ENCODE data around the gene ACSF2.

The ACSF2 gene

DNA sequence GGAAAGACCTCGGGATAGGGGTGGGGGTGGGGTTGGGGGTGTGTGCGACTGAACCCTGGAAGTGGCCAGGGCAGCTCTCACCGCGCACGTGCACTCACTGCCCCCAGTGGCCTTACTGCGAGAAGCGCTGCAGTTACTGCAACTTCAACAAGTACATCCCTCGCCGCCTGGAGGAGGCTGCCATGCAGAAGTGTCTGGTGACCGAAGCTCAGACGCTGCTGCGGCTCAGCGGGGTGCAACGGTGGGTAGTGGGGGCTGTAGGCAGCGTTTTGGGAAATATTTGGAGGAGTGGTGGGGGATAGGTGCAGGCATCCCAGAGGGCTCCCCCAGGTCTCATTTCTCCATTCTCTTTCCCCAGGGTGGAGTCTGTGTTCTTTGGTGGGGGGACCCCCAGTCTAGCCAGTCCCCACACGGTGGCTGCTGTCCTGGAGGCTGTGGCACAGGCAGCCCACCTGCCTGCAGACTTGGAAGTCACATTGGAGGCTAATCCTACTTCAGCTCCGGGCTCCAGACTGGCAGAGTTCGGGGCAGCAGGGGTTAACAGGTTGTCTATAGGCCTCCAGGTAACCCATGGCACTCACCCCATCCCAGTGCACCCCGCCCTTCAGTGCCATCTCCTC, 53.6 kb downstream of the ACSF2 start:
- peak; percentile 77 for DNase-seq

GRCh38 chr17:50480142-50480764, 54.2 kb downstream of the ACSF2 start:
- DNase-seq: no peak

GRCh38 chr17:50480854-50481490, 55.0 kb downstream of the ACSF2 start:
- no peak for DNase-seq

DNA sequence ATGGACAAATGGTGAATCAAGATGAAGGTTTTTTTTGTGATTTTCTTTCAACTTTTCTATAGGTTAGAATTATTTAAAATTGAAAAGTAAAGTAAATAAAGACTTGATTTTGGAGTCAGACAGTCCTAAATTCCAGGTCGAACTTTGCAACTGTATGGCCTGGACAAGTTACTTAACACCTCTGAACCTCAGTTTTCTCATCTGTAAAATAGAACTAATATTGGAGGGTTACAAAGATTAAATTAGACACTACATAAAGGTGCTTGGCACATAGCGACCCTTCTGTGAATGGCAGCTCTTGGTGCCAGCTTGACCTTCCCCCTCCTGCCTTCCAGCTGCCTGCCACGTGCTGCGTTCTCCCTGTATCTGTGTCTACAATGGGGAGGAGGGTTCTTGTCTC, 55.6 kb downstream of the ACSF2 start:
- DNase-seq: no peak

DNA sequence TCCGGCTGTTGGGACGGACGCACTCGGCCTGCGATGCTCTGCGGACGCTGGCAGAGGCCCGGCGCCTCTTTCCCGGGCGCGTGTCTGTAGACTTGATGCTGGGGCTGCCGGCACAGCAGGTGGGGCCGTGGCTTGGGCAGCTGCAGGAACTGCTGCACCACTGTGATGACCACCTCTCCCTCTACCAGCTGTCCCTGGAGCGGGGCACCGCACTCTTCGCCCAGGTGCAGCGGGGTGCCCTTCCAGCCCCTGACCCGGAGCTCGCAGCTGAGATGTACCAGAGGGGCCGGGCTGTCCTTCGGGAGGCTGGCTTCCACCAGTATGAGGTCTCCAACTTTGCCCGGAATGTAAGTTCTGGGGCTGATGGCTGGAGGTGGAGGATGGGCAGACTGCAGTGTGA, 56.1 kb downstream of the ACSF2 start:
- DNase-seq: no peak

GRCh38 chr17:50482516-50482915, 56.5 kb downstream of the ACSF2 start:
- DNase-seq: peak; percentile 77

- DNase-seq: no peak
These were observed 57.2 kb downstream of the ACSF2 start for GRCh38 chr17:50483266-50483665.

DNA sequence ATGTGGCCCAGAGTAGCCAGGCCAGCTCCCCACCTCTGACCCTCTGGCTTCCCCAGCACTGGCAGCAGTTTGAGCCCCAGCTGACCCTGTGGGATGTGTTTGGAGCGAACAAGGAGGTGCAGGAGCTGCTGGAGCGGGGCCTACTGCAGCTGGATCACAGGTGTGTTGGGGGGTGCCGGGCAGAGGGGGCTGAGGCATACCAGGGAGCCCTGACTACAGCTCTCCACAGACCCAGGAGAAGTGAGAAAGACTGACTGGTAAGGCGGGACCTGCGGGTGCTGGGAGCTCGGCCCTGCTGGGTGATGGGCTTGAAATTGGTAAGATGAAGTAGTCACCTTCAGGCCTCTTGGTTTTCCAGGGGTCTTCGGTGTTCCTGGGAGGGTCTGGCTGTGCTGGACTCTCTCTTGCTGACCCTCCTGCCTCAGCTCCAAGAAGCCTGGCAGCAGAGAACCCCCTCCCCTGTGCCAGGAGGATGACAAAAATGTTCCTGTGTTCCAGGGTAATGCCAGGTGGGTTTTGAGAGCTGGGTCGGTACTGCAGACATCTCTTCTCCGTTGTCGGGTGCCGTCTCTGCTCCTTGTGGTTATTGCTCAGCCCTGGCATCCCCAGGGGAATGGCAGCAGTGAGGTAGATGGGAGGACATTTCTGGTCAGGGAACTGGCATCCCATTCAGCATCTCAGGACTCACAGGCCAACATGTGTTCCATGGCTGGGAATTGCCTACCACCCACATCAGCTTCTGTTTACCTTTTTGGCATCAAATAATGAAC, 58.6 kb downstream of the ACSF2 start:
- DNase-seq: no peak

GRCh38 chr17:50487213-50488096, 61.4 kb downstream of the ACSF2 start:
- no peak for DNase-seq

DNA sequence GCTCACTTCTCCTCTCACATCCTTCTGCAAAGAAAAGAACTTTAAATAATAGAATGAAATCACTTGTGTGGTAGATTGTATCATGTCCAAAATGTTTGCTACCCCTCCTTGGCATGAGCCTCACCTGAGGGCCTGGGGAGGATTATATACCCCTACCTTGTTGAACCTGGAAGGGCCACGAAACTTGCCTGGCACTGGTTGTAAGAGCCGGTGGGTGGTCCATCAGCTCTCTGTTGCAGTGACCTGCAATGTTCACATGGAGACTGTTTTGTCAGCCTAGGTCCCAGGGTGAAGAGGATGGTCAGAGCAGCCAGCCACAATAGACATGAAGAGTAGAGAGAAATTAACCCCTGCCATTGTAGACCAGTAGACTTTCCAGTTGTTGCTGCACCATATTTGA, 62.9 kb downstream of the ACSF2 start:
- DNase-seq: no peak

- DNase-seq: no peak
These were observed 65.5 kb downstream of the ACSF2 start for GRCh38 chr17:50491505-50491904.

GRCh38 chr17:50492214-50492613, 66.2 kb downstream of the ACSF2 start:
- DNase-seq: no peak

- DNase-seq: no peak
These were observed 67.7 kb downstream of the ACSF2 start for GRCh38 chr17:50493744-50494143.

DNA sequence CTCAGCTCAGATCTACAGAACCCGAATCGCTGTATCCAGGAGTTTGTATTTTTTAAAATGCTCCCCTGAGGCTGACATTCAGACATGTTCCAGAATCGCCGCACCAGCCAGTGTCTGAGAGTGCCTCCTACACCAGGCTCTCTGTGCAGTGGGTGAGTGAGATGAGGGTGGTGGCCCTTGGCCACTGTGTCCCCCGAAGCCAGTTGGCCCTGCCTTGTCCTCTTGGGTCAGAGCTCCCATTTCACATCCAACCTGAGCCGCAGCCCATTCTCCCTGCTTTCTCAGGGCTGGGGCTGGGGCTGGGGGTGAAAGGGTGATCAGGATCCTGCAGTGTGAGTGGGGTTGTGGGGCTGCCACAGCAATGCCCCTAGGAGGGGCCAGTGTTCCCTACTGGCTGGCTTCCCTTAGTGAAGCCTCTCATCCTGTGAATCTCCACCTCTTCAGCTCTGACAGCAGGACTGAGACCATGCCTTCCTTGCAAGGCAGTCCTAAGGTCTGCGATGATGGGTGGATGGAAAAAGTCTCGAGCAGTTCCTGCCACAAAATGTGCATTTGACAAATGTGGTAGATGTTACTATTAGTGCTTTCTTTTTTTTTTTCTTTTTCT, 69.3 kb downstream of the ACSF2 start:
- no peak for DNase-seq

DNA sequence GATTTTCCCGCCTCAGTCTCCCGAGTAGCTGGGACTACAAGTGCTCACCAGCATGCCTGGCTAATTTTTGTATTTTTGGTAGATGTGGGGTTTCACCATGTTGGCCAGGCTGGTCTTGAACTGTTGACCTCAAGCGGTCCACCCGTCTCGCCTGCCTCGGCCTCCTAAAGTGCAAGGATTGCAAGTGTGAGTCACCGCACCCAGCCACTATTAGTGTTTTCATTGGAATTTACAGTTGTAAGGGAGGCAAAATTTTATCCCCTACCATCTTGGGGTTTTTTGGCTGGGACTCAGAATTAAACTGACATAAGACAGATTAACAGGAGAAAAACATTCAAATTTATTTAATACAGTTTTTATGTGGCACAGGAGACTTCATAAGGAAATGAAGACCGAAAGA, 69.9 kb downstream of the ACSF2 start:
- DNase-seq: no peak

GRCh38 chr17:50498021-50498874, 72.2 kb downstream of the ACSF2 start:
- no peak for DNase-seq

DNA sequence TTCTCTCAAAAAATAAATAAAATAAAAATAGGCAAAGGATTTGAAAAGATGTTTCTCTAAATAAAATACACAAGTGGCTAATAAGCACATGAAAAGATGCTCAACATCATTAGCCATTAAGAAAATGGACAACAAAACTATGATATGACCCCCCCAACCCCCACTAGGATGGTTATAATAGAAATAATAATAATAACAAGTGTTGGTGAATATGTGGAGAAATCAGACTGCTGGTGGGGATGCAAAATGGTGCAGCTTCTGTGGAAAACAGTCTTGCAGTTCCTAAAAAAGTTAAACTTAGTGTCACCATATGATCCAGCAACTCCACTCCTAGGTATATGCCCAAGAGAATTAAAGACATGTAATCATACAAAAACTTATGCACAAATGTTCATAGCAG, 73.3 kb downstream of the ACSF2 start:
- DNase-seq: no peak

- no peak for DNase-seq
These were observed 73.7 kb downstream of the ACSF2 start for GRCh38 chr17:50499721-50500120.

- no peak for DNase-seq
These were observed 75.0 kb downstream of the ACSF2 start for GRCh38 chr17:50501054-50501453.

DNA sequence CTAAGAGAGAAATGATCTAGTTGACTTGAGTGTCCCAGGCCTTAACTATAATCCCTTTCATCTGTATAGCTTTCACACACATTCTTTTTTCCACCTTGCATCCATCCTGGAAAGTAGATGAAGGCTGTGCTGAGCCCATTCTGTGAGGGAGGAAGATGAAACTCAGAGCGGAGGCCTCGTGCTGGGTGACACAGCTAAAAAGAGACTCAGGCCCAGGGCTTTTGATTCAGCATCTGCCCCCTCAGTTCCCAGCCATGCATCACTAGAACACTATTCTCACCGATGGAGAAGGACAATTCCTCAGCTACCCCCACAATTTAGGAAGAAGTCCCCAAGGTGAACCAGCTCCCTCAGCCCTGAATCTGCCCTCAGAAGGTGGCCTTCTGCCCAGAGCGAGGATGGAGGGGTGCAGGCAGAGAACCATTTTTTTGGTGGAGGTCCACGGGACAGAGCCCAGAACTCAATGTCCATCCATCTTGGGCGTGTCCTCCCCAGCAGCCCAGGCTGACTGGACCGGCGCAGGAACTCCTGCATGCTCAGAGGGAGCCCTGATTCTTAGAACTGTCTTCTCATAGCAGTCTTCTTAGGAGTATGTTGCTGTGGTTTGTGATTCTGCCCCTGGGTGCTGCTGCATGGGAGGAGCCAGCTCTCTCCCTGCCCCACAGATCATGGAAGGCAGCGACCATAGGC, 76.4 kb downstream of the ACSF2 start:
- no peak for DNase-seq

All from CD4-positive, alpha-beta T cell treated with Interleukin-15 for 1 hour (primary cell).